Sigmoid colon (tissue), 7 donors: ENCODE measurements around the gene KLHL26. TPM values are rescaled to one million over a fixed set of nuclear protein-coding genes. Genes with fewer than 3 reads are reported as not detected.

Experiments
- DNase-seq: peaks from one replicate; pipeline ENCODE4 v3.0.0-alpha.2; 2019
- H3K27ac ChIP-seq, 4 donors: fragments of 200-600 bp; sonication (generic); one replicate each; pipeline ENCODE4 v1.5.1; 2016 to 2019; ENCODE audit warnings: mild to moderate bottlenecking in 1 of 4
- H3K27me3 ChIP-seq, 3 donors: fragments of 200-600 bp; sonication (generic); one replicate each; pipeline ENCODE4 v1.5.1; 2019; ENCODE audit warnings: mild to moderate bottlenecking in 1 of 3
- H3K36me3 ChIP-seq, 4 donors: fragments of 200-600 bp; sonication (generic); one replicate each; pipeline ENCODE4 v1.5.1; 2016 to 2019
- H3K4me1 ChIP-seq, 4 donors: fragments of 200-600 bp; sonication (generic); one replicate each; pipeline ENCODE4 v1.5.1; 2017 to 2019
- H3K4me3 ChIP-seq, 4 donors: fragments of 200-600 bp; sonication (generic); one replicate each; pipeline ENCODE4 v1.5.1; 2017 to 2019; ENCODE audit warnings: mild to moderate bottlenecking in 2 of 4, moderate library complexity in 1 of 4
- H3K9me3 ChIP-seq, 4 donors: fragments of 200-600 bp in 3 of 4; sonication (generic) in 3 of 4; one replicate each; pipeline versions ENCODE4 v1.5.1 to v1.6.1; 2013 to 2019
- EP300 ChIP-seq, 4 donors: sonication (generic); formaldehyde crosslinking; IDR thresholded peaks; one replicate each; pipeline ENCODE4 v1.6.1; 2017; ENCODE audit warnings: antibody characterized with exemption in 4 of 4
- POLR2A ChIP-seq, 2 donors: fragments of 450-650 bp; IDR thresholded peaks; one replicate each; pipeline ENCODE4 v1.6.1; 2016; ENCODE audit warnings: antibody characterized with exemption in 2 of 2, mild to moderate bottlenecking in 2 of 2, moderate library complexity in 2 of 2
- POLR2AphosphoS5 ChIP-seq, 4 donors: sonication (generic); formaldehyde crosslinking; IDR thresholded peaks; one replicate each; pipeline ENCODE4 v1.6.1; 2017; ENCODE audit warnings: antibody characterized with exemption in 4 of 4
- WGBS, 2 donors: extraction: QIAGEN DNeasy Blood & Tissue Kit; methylation state at CpG; one replicate each; pipeline ENCODE4 v1.1.7; 2013; 5-methylcytosine and 5-hydroxymethylcytosine counted together
- intact Hi-C: fragments of 100-400 bp; cut with DNase I; formaldehyde crosslinking; loops from one replicate; pipeline ENCODE4 v1.15.1; 2023
- polyA plus RNA-seq, 3 donors: library from polyadenylated mRNA; stranded (reverse); fragments of 200-250 nt; gene quantifications; one replicate each; pipeline ENCODE4 v1.2.3, GENCODE V29; 2013
- total RNA-seq, 4 donors: library from RNA; depleted of rRNA; stranded (reverse); fragments of >200 nt; gene quantifications; one replicate each; pipeline ENCODE4 v1.1.0, GENCODE V29; 2016
- TF ChIP-seq, protein P1 (sequence below), 4 experiments: fragments of 450-650 bp in 3 of 4; fragments of 200-600 bp in 1 of 4; IDR thresholded peaks; one replicate each; pipeline ENCODE4 v1.5.1; 2016 to 2019; ENCODE audit warnings: antibody characterized with exemption in 4 of 4, mild to moderate bottlenecking in 3 of 4, moderate library complexity in 2 of 4
- donor health status: healthy with polysubstance abuse.
- donor health status: Bipolar disorder and iron deficiency.
- donor health status: healthy.

KLHL26 gene
- total and polyA plus RNA-seq, 7 donors = 1.6 to 8.3 (median 4.8) TPM

DNA sequence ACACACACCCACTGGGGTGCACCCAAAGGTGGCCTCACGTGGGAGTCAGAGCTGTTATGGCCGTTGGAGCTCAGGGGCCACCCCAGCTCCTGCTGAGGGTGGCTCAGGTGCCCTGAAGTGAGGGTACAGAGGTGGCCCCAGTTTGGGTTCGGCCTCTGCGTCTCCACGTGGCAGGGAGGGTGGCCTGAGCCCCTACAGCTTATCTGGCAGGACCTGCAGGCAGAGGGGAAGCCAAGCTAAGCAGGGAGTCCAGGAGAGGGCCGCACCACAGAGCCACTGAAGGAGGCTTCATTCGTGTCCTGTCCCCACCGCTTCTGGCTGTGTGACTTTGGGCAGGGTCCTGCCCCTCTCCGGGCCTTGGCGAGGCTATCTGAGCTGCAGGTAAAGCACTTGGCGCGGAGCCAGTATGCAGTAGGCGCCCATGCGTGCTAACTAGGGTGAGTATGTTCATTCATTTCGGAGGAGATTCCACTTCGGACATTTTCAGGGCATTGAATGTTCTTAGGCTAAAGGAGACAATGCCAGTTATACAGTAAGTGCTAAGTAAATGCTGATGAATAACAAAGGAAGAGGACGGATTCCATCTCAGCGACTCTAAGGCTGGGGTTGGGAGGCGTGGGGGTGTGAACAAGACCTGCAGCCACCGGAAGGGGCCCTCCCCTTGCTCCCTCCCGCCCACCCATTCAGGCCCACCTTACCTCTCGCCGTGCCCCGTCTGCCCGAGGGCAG lies 43.3 kb upstream of the KLHL26 start:
- 41 to 45% methylated on average over 25 of the region's 25 CpGs for WGBS, 2 donors
- Histone ChIP-seq H3K27me3 (peaks cover 8 to 31% (median 15%) of the 10 kb centered on the region in 3 donors), H3K9me3 (no peaks in the 10 kb centered on the region), H3K4me1 (peaks cover 0 to 39% (median 35%) of the 10 kb centered on the region in 4 donors), H3K27ac (peak overlapping the region in 2 of 4 donors; percentile 45 to 47), H3K36me3 (peaks cover 0 to 9% (median 4%) of the 10 kb centered on the region in 4 donors), H3K4me3 (peak overlapping the region in 3 of 4 donors; percentile 38 to 44 (median 39))
- TF ChIP-seq, protein P1, sequence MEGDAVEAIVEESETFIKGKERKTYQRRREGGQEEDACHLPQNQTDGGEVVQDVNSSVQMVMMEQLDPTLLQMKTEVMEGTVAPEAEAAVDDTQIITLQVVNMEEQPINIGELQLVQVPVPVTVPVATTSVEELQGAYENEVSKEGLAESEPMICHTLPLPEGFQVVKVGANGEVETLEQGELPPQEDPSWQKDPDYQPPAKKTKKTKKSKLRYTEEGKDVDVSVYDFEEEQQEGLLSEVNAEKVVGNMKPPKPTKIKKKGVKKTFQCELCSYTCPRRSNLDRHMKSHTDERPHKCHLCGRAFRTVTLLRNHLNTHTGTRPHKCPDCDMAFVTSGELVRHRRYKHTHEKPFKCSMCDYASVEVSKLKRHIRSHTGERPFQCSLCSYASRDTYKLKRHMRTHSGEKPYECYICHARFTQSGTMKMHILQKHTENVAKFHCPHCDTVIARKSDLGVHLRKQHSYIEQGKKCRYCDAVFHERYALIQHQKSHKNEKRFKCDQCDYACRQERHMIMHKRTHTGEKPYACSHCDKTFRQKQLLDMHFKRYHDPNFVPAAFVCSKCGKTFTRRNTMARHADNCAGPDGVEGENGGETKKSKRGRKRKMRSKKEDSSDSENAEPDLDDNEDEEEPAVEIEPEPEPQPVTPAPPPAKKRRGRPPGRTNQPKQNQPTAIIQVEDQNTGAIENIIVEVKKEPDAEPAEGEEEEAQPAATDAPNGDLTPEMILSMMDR (IDR thresholded peaks at IDR 0.05) = no peak
- no peak for TF ChIP-seq EP300 (IDR thresholded peaks at IDR 0.05)
- no peak for TF ChIP-seq POLR2AphosphoS5 (IDR thresholded peaks at IDR 0.05)
- TF ChIP-seq POLR2A (IDR thresholded peaks at IDR 0.05) = no peak
- no peak for DNase-seq
- intact Hi-C loops = loop anchor here (1.0 kb wide), 1 partner anchor 254 kb away; no protein-coding TSS in a partner anchor

DNA sequence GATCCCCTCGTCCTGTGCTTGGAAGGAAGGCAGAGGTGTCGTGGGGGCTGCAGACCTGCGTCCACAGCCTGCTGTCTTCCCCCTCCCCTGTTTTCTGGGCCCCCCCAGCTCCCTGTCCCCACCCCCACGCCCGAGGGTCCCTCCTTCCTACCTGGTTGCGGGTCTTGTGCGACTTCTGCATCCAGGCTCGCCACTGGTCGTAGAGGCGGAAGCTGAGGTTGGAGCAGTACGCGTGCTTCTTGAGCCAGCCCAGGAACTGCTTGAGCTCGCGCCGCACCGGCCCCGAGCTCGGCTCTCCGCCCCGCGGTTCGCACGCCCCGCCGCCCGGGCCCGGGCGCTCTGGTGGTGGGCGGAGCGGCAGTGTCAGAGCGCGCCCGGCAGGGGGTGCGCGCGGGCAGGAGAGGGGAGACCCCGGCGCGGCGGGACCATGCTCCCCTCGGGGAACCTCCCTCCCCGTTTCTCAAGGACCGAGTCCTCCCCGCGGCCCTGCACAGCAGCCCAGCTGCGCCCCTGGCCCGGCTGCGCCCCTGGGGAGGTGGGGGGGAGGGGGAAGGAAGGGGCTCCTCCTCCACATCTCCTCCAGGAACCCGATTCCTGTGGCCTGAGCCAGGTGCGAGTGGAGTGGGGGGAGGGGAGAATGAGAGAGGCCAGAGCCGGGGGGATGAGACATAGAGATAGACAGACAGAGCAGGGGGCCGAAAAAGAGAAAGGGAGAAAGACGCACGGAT lies 42.6 kb upstream of the KLHL26 start:
- Histone ChIP-seq H3K27me3 (peaks cover 12 to 38% (median 23%) of the 10 kb centered on the region in 3 donors), H3K36me3 (peaks cover 0 to 9% (median 4%) of the 10 kb centered on the region in 4 donors), H3K27ac (peak overlapping the region in 2 of 4 donors; percentile 45 to 47), H3K4me1 (peaks cover 0 to 34% (median 33%) of the 10 kb centered on the region in 4 donors), H3K9me3 (no peaks in the 10 kb centered on the region), H3K4me3 (peak overlapping the region; percentile 18 to 44 (median 38))
- DNase-seq = peak; percentile 90
- intact Hi-C loops = loop anchor here (1.0 kb wide), 1 partner anchor 253 kb away; no protein-coding TSS in a partner anchor
- no peak for TF ChIP-seq EP300 (IDR thresholded peaks at IDR 0.05)
- no peak for TF ChIP-seq POLR2A (IDR thresholded peaks at IDR 0.05)
- peak in 1 of 4 donors; percentile 23 for TF ChIP-seq POLR2AphosphoS5 (IDR thresholded peaks at IDR 0.05)
- TF ChIP-seq, protein P1 (IDR thresholded peaks at IDR 0.05) = peak in 3 of 4 experiments; percentile 39 to 94 (median 54)
- WGBS, 2 donors = 1% methylated on average over 54 of the region's 54 CpGs

DNA sequence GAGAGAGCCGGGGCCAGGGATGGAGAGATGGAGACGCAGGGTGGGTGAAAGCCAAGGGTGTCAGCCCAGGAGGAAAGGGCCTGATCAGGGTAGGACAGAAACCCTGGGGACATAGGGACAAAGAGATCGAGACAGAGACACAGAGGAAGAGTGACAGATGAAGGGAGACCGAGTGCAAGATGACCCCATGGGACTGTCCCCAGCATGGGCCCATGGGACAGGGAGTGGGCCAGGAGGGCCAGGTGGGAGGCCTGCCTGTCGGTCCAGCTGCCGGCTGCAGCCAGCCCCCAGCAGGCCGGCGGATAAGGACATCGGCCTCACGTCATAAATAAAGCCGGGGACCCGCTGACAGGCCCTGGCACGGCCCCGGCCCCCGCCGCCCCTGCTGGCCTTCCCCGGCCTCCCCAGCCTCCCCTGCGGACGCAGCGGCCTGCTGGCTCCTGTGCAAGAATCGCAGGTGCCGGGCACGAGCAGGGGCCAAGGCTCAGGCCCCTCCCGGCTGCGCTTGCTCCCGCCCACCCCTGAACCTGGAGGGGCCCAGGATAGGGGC lies 41.9 kb upstream of the KLHL26 start:
- peak overlapping the region in 1 of 4 donors; percentile 47 for H3K27ac ChIP-seq
- peak overlapping the region; percentile 18 to 44 (median 38) for H3K4me3 ChIP-seq
- 8 to 18% methylated on average over 26 of the region's 26 CpGs for WGBS, 2 donors
- peaks cover 0 to 28% (median 27%) of the 10 kb centered on the region in 4 donors for H3K4me1 ChIP-seq
- no peaks in the 10 kb centered on the region for H3K9me3 ChIP-seq
- peaks cover 0 to 9% (median 4%) of the 10 kb centered on the region in 4 donors for H3K36me3 ChIP-seq
- intact Hi-C loops = loop anchor here (1.0 kb wide), 1 partner anchor 252 kb away; no protein-coding TSS in a partner anchor
- DNase-seq = no peak
- TF ChIP-seq POLR2A (IDR thresholded peaks at IDR 0.05) (no peak), EP300 (IDR thresholded peaks at IDR 0.05) (no peak)
- TF ChIP-seq, protein P1 (IDR thresholded peaks at IDR 0.05) = no peak
- peaks cover 12 to 44% (median 28%) of the 10 kb centered on the region in 3 donors for H3K27me3 ChIP-seq

DNA sequence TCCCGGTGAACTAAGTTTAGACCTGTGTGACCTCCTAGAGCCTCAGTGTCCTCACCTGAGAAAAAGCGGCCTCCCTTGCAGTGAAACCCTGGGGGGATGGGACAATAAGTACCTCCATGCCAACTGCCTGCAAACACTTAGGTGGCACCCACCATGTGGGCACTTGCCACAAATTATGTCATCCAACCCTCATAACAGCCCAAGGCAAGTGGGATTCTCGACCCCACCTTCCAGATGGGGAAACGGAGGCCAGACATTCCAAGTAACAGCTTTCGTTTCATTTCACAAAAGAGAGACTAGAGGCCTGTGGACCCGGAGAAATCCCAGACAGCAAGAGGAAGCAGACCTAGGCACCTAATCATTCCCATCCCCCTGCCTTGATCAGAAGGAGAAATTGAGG lies 41.4 kb upstream of the KLHL26 start:
- Histone ChIP-seq H3K36me3 (peaks cover 0 to 8% (median 4%) of the 10 kb centered on the region in 4 donors), H3K27me3 (peaks cover 12 to 50% (median 32%) of the 10 kb centered on the region in 3 donors), H3K9me3 (no peaks in the 10 kb centered on the region), H3K4me1 (peaks cover 0 to 22% (median 21%) of the 10 kb centered on the region in 4 donors), H3K27ac (no peak overlapping the region), H3K4me3 (no peak overlapping the region)
- intact Hi-C loops = no loop called here
- no peak for TF ChIP-seq POLR2A (IDR thresholded peaks at IDR 0.05)
- WGBS, 2 donors = 56 to 73% methylated on average over 6 of the region's 6 CpGs
- no peak for DNase-seq
